Globus pallidus (tissue), 1 donor: ENCODE results near the gene MED28.
"Not testable (repeated sequence)": the region's sequence is repeated elsewhere in the genome, so short reads cannot be mapped to it uniquely, and the experiment has no call there.

Experiments used
- DNase-seq: peaks from one replicate; pipeline ENCODE4 v3.0.0-alpha.2; 2015; ENCODE audit warnings: low spot score

MED28 gene, protein sequence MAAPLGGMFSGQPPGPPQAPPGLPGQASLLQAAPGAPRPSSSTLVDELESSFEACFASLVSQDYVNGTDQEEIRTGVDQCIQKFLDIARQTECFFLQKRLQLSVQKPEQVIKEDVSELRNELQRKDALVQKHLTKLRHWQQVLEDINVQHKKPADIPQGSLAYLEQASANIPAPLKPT

GRCh38 chr4:17614416-17615299 is at the start of gene MED28:
TSS of gene MED28 (plus strand) at chr4:17614641. CDS start at chr4:17614655, 14 bp downstream.
- peak; percentile 91 for DNase-seq

- no peak for DNase-seq
These were observed 48.6 kb upstream of the MED28 start for GRCh38 chr4:17565846-17566245.

DNA sequence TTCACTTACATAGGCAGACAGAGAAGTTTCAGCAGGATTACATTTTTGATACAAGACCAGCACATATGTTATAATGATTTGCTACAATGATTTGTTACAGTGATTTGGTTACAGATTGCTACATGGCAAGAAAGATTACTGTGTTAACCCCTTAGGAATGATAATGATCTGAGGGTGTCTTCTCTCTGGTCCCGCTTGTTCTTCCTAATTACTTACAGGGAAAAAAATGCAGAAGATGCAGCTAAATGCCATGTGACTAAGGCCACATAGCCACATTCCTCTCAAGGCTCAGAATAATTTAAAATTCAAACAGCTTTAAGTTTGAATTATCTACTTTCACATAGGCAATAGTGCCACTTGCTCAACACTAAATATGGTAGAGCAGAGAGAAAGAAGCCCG is 47.2 kb upstream of the MED28 start:
- no peak for DNase-seq

DNA sequence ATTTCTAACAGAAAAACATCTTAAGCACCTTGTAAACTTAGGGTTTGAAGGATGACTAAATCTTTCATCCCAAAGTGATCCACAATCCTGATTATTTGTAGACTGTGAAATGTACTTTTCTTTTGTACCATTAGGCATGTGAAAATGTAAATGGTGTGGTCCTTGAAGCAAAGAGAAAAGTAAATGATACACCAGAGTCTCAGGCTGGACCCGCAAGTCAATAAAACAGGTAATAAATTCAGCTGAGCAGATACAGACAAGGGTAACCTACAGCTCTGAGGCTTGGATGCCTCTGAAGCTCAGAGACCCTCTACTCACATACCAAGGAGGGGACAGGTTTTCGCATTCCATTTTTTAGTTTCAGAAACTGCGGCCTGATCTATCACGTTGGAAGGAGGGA is 40.2 kb upstream of the MED28 start:
- DNase-seq: no peak

- not testable (repeated sequence) for DNase-seq
These were observed 39.3 kb upstream of the MED28 start for GRCh38 chr4:17575177-17575576.

- peak; percentile 97 for DNase-seq
These were observed 37.3 kb upstream of the MED28 start, which contains the start of gene LAP3 for GRCh38 chr4:17576932-17577664. TSS of gene LAP3 (plus strand) at chr4:17577198. CDS start at chr4:17577466, 268 bp downstream.

DNA sequence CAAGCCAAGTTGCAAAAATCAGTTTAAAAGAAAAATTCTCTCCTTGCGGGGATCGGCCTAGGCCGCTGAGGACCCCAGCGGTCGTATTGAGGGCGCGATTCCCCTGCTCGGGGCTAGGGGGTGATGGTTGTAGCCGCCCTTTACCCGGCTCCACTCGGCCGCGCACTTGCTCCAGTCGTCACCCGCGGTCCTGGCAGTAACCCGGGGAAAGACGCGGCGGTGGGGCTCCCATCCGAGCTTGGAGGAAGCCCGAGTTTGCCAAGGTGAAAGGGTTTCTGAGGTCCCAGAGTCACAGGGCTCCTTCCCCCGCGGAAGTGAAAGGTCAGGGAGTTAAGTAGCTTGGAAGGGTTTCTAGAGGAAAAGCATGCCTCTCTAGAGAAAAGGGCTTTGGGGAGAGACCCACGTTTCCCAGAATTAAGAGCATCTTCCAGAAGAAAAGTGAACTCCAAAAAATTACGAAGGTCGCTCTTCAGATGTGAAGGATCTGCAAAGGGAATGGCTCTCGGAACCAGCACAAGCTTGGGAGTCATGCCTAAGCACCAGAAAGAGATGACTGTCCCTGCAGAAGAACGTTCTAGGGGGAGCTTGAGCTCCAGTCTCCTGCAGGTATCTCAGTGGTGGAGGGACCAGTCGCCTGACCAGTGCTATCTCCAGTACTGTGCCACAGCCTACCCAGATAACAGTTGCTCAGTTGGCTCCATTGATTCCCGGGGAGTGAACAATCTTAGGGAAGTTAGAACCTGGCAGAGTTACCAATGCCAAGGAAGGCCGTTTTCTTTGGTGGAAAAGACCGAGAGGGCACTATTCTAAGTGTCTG is 36.6 kb upstream of the MED28 start:
- peak; percentile 26 for DNase-seq

DNA sequence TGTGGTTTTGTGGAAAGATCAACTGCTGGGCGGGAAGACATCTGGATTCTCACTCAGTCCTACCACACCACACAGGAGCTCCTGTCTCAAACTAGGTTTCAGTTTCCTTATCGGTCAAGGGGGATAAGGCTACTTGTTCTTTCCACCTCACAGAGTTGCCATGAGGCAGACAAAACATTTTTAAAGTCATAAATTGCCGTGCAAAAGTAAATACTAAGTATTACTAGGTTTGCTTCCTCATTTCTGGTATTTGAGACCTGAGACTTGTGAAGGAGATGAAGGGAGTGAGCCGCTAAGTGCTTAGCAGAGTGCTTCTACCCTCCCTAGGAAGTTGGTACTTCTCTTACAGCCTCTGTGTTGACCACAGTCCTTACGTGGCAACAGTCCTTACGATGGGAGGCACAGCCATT is 36.0 kb upstream of the MED28 start:
- DNase-seq: peak; percentile 19

DNA sequence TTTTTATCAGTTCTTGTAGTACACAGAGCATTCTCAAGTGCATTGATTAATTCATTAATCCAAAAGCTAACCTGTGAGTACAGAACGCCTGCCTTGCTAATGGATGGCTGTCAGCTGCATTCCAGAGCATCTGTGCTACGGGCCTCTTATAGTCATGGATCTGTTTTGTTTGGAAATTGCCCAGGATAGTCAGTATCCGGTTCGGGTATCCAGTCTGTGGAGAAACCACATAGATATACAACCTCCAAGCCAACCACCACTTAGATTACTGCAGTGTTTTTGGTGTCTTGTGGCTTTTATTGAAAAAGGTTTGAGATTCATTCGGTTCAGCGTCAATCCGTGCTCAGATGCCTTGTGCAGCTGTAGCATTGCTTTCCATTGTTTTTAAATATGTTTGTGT is 33.5 kb upstream of the MED28 start:
- DNase-seq: no peak

DNA sequence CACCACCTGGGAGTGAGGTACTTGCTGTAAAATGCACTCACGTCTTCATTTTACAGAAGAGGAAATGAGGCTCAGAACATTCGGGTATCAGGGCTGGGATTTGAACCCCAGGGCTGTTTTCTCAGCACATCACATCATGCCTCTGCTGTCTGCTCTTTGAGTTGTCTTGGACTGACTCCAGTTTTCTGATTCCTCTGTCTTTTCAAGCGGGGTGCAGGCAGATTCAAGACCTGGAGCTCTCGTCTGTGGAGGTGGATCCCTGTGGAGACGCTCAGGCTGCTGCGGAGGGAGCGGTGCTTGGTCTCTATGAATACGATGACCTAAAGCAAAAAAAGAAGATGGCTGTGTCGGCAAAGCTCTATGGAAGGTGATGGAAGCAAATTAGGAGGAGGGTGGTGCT is 31.2 kb upstream of the MED28 start:
- DNase-seq: no peak

GRCh38 chr4:17583941-17584340 is 30.5 kb upstream of the MED28 start:
- DNase-seq: no peak

DNA sequence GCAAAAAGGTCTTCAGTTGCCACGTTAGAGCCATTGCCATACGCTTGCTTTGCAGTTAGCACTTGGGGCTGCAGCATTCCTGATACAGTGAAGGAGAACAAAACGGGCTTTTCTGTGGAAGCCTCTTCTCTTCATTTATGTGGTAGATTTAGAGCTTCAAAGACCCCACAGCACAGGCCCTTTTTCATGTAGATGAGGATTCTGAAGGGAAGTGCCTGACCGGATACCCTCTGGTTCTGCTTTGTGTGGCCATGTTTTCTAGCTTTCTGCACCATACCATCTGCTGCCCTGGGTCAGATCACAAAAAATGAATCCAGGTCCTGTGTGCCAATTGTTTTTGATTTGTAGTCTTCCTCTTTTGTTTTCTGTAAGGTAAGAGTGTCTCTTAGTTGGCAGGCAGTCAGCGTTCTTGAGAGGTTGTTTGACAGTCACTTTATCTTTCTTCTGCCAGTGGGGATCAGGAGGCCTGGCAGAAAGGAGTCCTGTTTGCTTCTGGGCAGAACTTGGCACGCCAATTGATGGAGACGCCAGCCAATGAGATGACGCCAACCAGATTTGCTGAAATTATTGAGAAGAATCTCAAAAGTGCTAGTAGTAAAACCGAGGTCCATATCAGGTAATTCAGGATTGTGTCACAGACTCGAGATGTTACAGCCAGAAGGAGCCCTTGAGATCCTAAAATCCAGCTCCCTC is 29.8 kb upstream of the MED28 start:
- no peak for DNase-seq

DNA sequence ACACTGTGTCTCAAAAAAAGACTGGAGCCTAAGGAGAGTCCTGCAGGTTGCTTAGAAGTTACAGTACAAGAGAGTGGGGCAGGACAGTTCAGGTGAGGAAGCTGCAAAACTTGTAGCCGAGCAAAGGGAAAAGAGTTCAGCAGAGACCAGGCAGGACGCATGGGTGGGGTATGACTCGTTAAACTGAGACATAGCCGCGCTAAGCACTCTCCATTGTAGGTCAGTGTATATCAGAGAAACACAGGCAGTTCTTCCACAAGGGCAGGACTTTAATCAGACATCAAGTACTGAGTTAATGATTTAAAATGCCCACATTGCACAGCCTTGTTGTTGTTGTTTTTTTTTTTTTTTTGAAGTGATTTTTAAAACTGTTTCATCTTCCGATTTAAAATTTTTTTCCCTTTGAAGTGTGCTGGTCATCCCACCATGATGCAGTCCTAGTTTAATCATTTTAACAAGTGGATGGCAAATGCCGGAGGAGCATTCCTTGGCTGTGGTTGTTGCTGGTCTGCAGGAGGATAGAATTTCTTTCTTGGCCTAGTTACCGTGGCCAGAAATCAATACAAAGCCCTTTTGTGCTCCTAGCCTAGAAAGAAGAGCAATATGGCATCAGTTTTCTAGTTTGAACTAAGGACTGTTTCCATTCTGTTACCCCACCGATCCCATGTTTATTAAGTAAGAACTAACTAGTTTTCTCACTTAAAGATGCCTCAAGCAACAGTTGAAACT is 27.2 kb upstream of the MED28 start:
- DNase-seq: peak; percentile 74

- no peak for DNase-seq
These were observed 25.1 kb upstream of the MED28 start for GRCh38 chr4:17589355-17589754.

GRCh38 chr4:17595471-17596005 is 18.9 kb upstream of the MED28 start:
- DNase-seq: no peak

GRCh38 chr4:17597517-17597916 is 16.9 kb upstream of the MED28 start:
- no peak for DNase-seq

- no peak for DNase-seq
These were observed 14.6 kb upstream of the MED28 start for GRCh38 chr4:17599826-17600225.

DNA sequence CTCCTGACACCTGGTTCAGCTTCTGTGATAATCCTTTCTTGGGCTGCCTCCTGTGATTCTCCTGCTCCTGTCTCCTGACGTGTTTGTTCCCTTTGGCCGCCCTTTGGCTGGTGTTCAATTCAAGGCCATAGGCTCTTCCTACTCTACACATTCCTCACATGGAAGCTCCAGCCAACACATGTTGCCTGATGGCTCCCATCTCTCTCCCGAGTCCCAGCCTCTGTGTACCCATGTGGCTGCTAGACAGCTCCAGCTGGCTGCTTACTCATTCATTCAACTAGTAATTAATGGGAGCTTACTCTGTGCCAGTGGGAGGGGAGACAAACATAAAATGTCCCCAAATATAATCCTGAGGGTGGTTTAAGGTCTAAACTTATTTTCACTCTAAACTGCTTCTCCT is 9.2 kb upstream of the MED28 start:
- no peak for DNase-seq

DNA sequence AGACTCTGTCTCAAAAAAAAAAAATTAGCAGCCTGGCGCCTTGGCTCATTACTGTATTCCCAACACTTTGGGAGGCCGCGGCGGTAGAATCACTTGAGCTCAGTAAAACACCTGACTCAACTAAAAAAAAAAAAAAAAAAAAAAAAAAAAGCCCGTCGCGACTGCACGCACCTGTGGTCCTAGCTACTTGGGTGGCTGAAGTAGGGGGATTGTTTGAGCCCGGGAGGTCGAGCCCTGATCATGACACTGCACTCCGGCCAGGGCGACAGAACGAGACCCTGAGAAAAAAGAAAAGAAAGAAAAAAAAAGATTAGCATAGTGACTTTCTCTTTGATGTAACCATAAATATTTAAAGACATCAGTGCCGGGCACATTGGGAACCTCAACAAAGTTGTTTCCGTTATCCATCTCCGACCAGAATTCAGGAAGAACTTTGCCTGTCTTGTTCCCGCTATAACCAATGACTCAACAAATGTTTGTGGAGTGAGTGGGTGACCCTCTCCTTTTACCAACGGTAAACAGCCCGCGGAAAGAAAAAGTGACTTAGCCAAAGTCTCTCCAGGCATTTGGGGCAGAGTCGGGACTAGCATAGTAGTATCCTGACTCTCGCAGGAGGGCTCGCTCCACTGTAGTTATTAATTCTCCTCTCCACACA is 553 bp upstream of the MED28 start:
- DNase-seq: no peak

DNA sequence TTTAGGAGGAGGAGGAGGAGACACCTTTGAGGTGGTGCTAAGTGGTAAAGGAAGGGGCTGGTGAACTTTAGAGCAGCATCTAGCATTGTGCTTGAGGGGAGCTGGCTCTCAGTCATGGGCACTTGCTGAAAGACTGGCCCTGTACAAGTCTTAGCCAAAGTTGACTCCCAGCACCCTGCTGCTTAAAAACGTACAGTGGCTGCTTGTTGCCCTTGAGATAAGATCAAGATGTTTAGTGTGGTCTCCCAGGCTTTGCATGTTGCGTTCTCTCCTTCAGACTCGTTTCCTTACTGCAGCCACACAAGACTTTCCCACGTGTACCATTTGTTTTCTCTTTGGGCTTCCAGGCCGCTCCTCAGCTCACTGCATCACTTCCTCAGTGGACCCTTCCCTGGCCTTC is 1.8 kb downstream of the MED28 start:
- no peak for DNase-seq
